Transverse colon (tissue), 4 donors: ENCODE measurements around the gene MGMT.

Experiments
- CTCF ChIP-seq, 5 experiments: fragments of 200-600 bp in 3 of 5; fragments of 450-650 bp in 2 of 5; sonication (generic) in 3 of 5; IDR thresholded peaks; 1 replicate in 2 of 5; 2 replicates in 3 of 5; pipeline ENCODE4 v1.5.1; 2016 to 2017; ENCODE audit warnings: antibody characterized with exemption in 5 of 5, inconsistent platforms in 3 of 5, mild to moderate bottlenecking in 2 of 5, moderate library complexity in 1 of 5
- EP300 ChIP-seq: sonication (generic); formaldehyde crosslinking; IDR thresholded peaks from one replicate; pipeline ENCODE4 v1.6.1; 2017; ENCODE audit warnings: antibody characterized with exemption, low read depth
- POLR2A ChIP-seq: fragments of 450-650 bp; IDR thresholded peaks from one replicate; pipeline ENCODE4 v1.6.1; 2016; ENCODE audit warnings: antibody characterized with exemption, mild to moderate bottlenecking, moderate library complexity
- POLR2AphosphoS5 ChIP-seq, 3 donors: sonication (generic); formaldehyde crosslinking; IDR thresholded peaks; one replicate each; pipeline ENCODE4 v1.6.1; 2016; ENCODE audit warnings: antibody characterized with exemption in 3 of 3

GRCh38 chr10:129657297-129658017 lies 190.4 kb downstream of the MGMT start:
- no peak for TF ChIP-seq CTCF (IDR thresholded peaks at IDR 0.05)
- TF ChIP-seq POLR2AphosphoS5 (IDR thresholded peaks at IDR 0.05): no peak
- no peak for TF ChIP-seq POLR2A
- TF ChIP-seq EP300: no peak
